Measurements from ENCODE around the gene AGAP1.
"Not testable (repeated sequence)": the region's sequence is repeated elsewhere in the genome, so short reads cannot be mapped to it uniquely, and the experiment has no call there.

AGAP1 gene

GRCh38 chr2:235599596-235600338 is 105.9 kb downstream of the AGAP1 start:
- no peaks in the 10 kb centered on the region for H3K4me1 Mint-ChIP-seq
- DNase-seq (no peak), ATAC-seq (no peak)
- no peak overlapping the region for H3K27ac Mint-ChIP-seq
- peaks cover 13 to 19% of the 10 kb centered on the region in 2 donors for H3K9me3 Mint-ChIP-seq
- no peak overlapping the region for H3K4me3 Mint-ChIP-seq
- peaks cover 9% of the 10 kb centered on the region for H3K27me3 Mint-ChIP-seq

GRCh38 chr2:235600406-235600805 is 106.6 kb downstream of the AGAP1 start:
- Mint-ChIP-seq H3K27ac (no peak overlapping the region), H3K4me3 (no peak overlapping the region)

GRCh38 chr2:235600926-235601325 is 107.1 kb downstream of the AGAP1 start:
- Mint-ChIP-seq H3K27ac (no peak overlapping the region), H3K4me1 (no peaks in the 10 kb centered on the region), H3K27me3 (peaks cover 9% of the 10 kb centered on the region), H3K9me3 (peaks cover 13 to 19% of the 10 kb centered on the region in 2 donors), H3K4me3 (no peak overlapping the region)
- ATAC-seq (no peak), DNase-seq (no peak)

More at GRCh38 chr2:235600406-235600805, 106.6 kb downstream of the AGAP1 start:
- H3K27me3 Mint-ChIP-seq: peaks cover 9% of the 10 kb centered on the region
- H3K4me1 Mint-ChIP-seq: no peaks in the 10 kb centered on the region
- ATAC-seq (no peak), DNase-seq (no peak)
- H3K9me3 Mint-ChIP-seq: peaks cover 13 to 19% of the 10 kb centered on the region in 2 donors

- ATAC-seq (no peak), DNase-seq (no peak)
- Mint-ChIP-seq H3K27ac (peak overlapping the region in 1 of 2 donors; percentile 38), H3K4me3 (no peak overlapping the region), H3K4me1 (no peaks in the 10 kb centered on the region), H3K9me3 (peaks cover 13 to 19% of the 10 kb centered on the region in 2 donors), H3K27me3 (peaks cover 9% of the 10 kb centered on the region)
Observed at GRCh38 chr2:235601960-235602704, 108.3 kb downstream of the AGAP1 start.

GRCh38 chr2:235602971-235603370 is 109.1 kb downstream of the AGAP1 start:
- H3K4me3 Mint-ChIP-seq, ATAC-seq, H3K4me1 Mint-ChIP-seq, H3K27me3 Mint-ChIP-seq, H3K27ac Mint-ChIP-seq, DNase-seq: not testable (repeated sequence)
- H3K9me3 Mint-ChIP-seq: peaks cover 13 to 19% of the 10 kb centered on the region in 2 donors

GRCh38 chr2:235603659-235604058 is 109.8 kb downstream of the AGAP1 start:
- H3K27ac Mint-ChIP-seq: no peak overlapping the region
- peaks cover 9% of the 10 kb centered on the region for H3K27me3 Mint-ChIP-seq
- ATAC-seq (no peak), DNase-seq (no peak)
- H3K4me1 Mint-ChIP-seq: no peaks in the 10 kb centered on the region
- peaks cover 13 to 19% of the 10 kb centered on the region in 2 donors for H3K9me3 Mint-ChIP-seq
- no peak overlapping the region for H3K4me3 Mint-ChIP-seq

GRCh38 chr2:235605312-235606003 is 111.6 kb downstream of the AGAP1 start:
- H3K4me1 Mint-ChIP-seq: no peaks in the 10 kb centered on the region
- no peak for ATAC-seq
- peaks cover 13 to 19% of the 10 kb centered on the region in 2 donors for H3K9me3 Mint-ChIP-seq
- no peak overlapping the region for H3K27ac Mint-ChIP-seq
- peaks cover 11% of the 10 kb centered on the region for H3K27me3 Mint-ChIP-seq
- no peak overlapping the region for H3K4me3 Mint-ChIP-seq
- DNase-seq: no peak

GRCh38 chr2:235606004-235606715 is 112.3 kb downstream of the AGAP1 start:
- Mint-ChIP-seq H3K27me3 (peaks cover 11% of the 10 kb centered on the region), H3K9me3 (peaks cover 13 to 19% of the 10 kb centered on the region in 2 donors), H3K4me3 (no peak overlapping the region), H3K4me1 (no peaks in the 10 kb centered on the region), H3K27ac (no peak overlapping the region)
- ATAC-seq: no peak
- DNase-seq: no peak

- Mint-ChIP-seq H3K27me3 (peaks cover 8% of the 10 kb centered on the region), H3K4me3 (no peak overlapping the region), H3K27ac (no peak overlapping the region), H3K9me3 (peaks cover 7 to 11% of the 10 kb centered on the region in 2 donors), H3K4me1 (no peaks in the 10 kb centered on the region)
- ATAC-seq: no peak
- DNase-seq: no peak
Observed at GRCh38 chr2:235607546-235608199, 113.8 kb downstream of the AGAP1 start.

GRCh38 chr2:235608200-235608887 is 114.5 kb downstream of the AGAP1 start:
- ATAC-seq (no peak), DNase-seq (no peak)
- H3K9me3 Mint-ChIP-seq: peaks cover 3 to 5% of the 10 kb centered on the region in 2 donors

GRCh38 chr2:235609321-235609720 is 115.5 kb downstream of the AGAP1 start:
- ATAC-seq: no peak
- no peak for DNase-seq
- H3K27ac Mint-ChIP-seq: no peak overlapping the region

More at GRCh38 chr2:235608200-235608887, 114.5 kb downstream of the AGAP1 start:
- Mint-ChIP-seq H3K27me3 (peaks cover 8% of the 10 kb centered on the region), H3K4me3 (no peak overlapping the region), H3K4me1 (no peaks in the 10 kb centered on the region), H3K27ac (no peak overlapping the region)

GRCh38 chr2:235609746-235610145 is 115.9 kb downstream of the AGAP1 start:
- Mint-ChIP-seq H3K4me1 (no peaks in the 10 kb centered on the region), H3K4me3 (no peak overlapping the region), H3K27ac (no peak overlapping the region), H3K27me3 (peaks cover 19% of the 10 kb centered on the region), H3K9me3 (no peaks in the 10 kb centered on the region)
- DNase-seq (no peak), ATAC-seq (no peak)

More at GRCh38 chr2:235609321-235609720, 115.5 kb downstream of the AGAP1 start:
- no peaks in the 10 kb centered on the region for H3K9me3 Mint-ChIP-seq
- H3K4me3 Mint-ChIP-seq: no peak overlapping the region
- peaks cover 16% of the 10 kb centered on the region for H3K27me3 Mint-ChIP-seq
- no peaks in the 10 kb centered on the region for H3K4me1 Mint-ChIP-seq

- DNase-seq (no peak), ATAC-seq (no peak)
- Mint-ChIP-seq H3K27ac (peak overlapping the region in 1 of 2 donors; percentile 49), H3K4me3 (no peak overlapping the region), H3K4me1 (no peaks in the 10 kb centered on the region), H3K27me3 (peaks cover 19% of the 10 kb centered on the region), H3K9me3 (no peaks in the 10 kb centered on the region)
Observed at GRCh38 chr2:235610696-235611257, 116.9 kb downstream of the AGAP1 start.

- no peak for DNase-seq
- H3K9me3 Mint-ChIP-seq: no peaks in the 10 kb centered on the region
- H3K27me3 Mint-ChIP-seq: peaks cover 19% of the 10 kb centered on the region
- H3K4me1 Mint-ChIP-seq: no peaks in the 10 kb centered on the region
- H3K27ac Mint-ChIP-seq: peak overlapping the region in 1 of 2 donors; percentile 46
- no peak for ATAC-seq
- no peak overlapping the region for H3K4me3 Mint-ChIP-seq
Observed at GRCh38 chr2:235611349-235611748, 117.5 kb downstream of the AGAP1 start.
